HG03460 (cell line): ENCODE data around the gene TPSB2.
"Not testable (repeated sequence)": the region's sequence is repeated elsewhere in the genome, so short reads cannot be mapped to it uniquely, and the experiment has no call there.

ENCODE experiments used
- ATAC-seq: cut with Tn5 transposase; IDR thresholded peaks from one replicate; pipeline ENCODE4 v1.9.1; 2021; ENCODE audit not compliant: unreplicated experiment

TPSB2 gene

GRCh38 chr16:1230084-1230470 lies at the start of gene TPSB2:
TSS of gene TPSB2 (minus strand) at chr16:1230184. CDS start at chr16:1229951, 233 bp downstream.
- ATAC-seq = not testable (repeated sequence)

- no peak for ATAC-seq
Observed at GRCh38 chr16:1279081-1279944, 49.3 kb upstream of the TPSB2 start.

DNA sequence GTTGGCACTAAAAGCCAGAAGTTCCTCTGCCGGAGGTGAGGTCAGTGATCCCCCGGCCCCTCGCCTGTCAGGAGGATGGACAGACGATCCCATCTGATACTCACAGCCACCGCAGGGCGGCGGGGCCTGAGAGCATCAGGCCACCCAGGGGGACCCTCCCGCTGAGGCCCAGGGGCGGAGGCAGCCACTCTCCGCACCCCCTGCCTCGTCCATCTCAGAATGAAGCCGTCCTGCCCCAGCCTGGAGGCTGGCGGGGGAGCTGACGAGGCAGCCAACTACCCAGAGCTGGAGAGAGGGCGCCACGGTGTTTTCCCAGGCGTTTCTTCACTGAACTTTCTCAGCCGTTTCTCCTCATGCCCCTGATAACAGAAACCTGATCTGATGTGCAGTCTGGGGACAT lies 48.5 kb upstream of the TPSB2 start:
- ATAC-seq = no peak

DNA sequence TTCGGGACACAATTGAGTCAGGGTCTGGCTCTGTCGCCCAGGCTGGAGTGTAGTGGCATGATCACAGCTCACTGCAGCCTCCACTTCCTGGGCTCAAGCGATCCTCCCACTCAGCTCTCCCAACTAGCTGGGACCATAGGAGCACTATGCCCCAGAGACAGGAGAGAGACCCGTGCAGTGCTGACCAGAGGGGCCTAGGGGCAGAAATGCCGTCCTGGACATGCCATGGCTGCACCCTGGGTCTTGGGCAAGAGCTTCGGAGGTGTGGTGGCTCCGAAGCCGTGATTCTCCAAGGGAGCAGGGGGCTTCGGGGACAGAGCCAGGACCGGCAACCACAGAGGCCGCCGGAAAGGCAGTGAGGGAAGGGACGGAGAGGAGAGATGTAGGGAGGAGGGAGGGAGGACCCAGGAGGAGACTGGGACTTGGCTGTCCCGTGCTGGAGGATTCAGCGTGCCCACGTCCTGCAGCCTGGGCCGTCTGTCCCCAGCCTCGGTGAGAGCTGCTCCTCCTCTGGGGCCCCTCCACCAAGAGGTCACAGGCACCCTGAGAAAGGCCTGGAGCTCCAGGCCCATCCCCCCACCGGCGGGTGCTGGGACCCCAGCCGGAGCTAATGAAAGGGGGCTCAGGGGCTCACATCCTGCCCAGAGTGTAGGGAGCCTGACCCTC lies 47.8 kb upstream of the TPSB2 start:
- no peak for ATAC-seq

DNA sequence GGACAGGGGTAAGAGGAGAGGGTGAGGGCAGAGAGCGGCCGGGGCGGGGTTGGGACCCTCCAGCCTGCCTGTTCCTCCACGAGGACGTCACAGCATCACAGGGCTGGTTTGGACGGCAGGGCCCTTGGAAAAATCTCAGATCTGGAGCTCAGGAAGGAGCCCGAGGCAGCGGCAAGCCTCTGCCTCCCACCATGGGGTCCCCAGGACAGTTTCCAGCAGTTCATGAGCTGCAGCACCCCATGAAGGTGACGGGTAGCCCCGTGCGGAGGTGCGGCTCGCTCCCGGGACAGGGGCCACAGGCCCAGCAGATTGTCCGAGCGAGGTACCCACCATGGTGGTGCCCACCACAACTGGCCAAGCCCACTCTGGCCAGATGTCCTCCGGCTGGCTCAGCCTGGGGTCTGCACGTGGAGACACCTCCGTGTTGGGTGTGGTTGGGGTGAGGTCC lies 47.2 kb upstream of the TPSB2 start:
- no peak for ATAC-seq

DNA sequence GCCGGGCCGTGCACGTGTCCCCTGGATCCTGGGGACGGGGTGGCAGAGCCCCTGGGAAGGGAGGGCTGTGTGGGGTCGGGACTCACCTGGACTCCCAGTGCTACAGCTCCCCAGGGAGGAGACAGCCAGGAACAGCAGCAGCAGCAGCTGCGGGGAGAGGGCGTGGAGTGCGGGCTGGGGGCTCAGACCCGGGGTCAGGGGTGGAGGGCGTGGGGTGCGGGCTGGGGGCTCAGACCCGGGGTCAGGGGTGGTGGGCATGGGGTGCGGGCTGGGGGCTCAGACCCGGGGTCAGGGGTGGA lies 46.5 kb upstream of the TPSB2 start:
- ATAC-seq = no peak

- no peak for ATAC-seq
Observed at GRCh38 chr16:1275791-1276579, 46.0 kb upstream of the TPSB2 start.

DNA sequence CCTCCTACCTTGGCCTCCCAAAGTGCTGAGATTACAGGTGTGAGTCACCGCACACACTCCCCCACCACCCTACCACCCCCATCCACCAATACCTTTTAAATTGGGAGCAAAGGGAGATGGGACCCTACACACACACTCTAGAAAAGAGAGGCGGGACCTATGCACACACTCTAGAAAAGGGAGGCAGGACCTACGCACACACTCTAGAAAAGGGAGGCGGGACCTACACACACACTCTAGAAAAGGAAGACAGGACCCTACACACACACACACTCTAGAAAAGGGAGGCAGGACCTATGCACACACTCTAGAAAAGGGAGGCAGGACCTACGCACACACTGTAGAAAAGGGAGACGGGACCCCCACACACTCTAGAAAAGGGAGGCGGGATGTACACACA lies 44.8 kb upstream of the TPSB2 start:
- ATAC-seq = no peak

DNA sequence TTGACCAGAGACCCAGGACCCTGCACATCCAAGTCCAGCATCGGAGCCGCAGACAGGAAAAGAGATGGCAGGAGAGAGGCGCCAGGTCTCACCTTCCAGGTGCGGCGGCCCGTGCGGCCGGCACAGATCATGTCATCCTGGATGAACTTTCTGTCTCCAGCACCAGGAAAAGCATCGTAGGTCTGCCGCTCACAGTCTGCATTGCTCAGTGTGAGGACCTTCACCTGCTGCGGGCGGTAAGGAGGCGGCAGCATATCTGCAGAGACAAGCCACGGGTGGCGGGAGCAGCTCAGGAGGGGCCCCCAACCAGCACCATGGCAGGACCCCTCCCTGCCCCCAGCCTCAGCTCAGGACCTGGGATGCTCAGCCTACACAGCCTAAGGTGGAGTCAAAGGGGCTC lies 43.8 kb upstream of the TPSB2 start:
- no peak for ATAC-seq

DNA sequence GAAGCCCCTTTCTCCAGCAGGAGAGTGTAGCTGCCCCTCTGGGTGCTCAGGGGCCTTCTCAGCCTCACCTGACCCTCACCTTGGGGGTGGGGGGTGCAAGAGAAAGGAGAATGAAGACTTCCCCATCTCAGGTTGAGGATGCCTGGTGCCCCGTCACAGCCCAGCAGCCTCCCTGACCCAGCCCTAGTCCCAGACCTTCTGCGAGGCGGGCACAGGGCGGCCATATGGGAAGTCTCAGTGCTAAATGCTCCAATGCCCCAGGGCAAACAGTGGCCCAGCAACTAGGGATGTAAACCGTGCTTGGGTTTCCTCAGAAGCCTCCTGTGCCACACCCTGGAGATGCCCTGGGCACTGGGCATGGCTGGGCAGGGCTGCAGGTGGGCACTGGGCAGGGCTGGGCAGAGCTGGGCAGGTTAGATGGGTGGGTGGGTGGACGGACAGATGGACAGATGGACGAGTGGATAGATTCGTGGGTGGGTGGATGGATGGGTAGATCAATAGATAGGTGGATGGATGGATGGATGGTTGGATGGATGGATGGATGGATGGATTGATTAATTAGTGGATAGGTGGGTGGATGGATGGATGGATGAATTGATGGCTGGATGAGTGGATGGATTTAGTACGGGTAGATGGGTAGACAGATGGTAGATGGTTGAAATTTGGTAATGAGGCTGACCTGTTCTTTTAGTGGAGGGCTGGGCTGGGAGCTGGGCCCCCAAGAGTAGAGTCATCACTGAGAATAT lies 42.6 kb upstream of the TPSB2 start:
- no peak for ATAC-seq

DNA sequence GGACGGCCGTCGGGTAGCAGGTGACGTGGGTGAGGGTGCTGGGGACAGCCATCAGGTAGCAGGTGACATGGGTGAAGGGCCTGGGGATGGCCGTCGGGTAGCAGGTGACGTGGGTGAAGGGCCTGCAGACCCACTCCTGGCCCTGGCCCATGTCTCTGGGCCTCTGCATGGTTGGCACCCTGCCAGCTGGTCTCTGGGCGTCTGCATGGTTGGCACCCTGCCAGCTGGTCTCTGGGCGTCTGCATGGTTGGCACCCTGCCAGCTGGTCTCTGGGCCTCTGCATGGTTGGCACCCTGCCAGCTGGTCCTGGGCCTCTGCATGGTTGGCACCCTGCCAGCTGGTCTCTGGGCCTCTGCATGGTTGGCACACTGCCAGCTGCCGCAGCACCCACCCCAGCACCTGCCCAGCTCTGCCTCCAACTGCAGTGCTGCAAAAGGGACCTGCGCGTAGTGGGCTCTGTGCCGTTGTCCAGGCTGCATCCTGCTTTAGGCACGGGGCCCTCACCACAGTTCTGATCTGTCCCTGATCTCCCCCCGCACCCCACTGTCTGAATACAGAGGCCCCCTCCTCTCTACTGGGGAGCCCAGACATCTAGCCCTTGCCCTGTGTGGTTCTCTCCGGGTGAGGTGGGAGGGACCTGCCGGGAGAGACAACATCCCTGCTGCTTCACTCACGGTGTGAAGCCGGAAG lies 41.9 kb upstream of the TPSB2 start:
- not testable (repeated sequence) for ATAC-seq

DNA sequence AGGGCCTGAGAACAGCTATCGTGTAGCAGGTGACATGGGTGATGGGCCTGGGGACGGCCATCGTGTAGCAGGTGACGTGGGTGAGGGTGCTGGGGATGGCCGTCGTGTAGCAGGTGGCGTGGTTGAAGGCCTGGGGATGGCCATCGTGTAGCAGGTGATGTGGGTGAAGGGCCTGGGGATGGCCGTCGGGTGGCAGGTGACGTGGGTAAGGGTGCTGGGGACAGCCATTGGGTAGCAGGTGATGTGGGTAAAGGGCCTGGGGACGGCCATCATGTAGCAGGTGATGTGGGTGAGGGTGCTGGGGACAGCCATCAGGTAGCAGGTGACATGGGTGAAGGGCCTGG lies 41.4 kb upstream of the TPSB2 start:
- no peak for ATAC-seq

DNA sequence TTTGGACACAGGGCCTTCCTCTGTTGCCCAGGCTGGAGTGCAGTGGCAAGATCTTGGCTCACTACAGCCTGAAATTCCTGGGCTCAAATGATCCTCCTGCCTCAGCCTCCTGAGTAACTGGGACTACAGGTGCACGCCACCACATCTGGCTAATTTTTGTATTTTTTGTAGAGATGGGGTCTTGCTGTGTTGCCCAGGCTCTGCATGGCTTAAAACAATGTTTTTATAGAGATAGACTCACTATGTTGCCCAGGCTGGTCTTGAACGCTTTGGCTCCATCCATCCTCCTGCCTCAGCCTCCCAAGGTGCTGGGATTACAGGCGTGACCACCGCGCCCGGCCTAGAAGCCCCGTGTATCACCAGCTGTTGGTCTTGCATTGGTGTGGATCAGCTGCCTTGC lies 39.4 kb upstream of the TPSB2 start:
- ATAC-seq = not testable (repeated sequence)

DNA sequence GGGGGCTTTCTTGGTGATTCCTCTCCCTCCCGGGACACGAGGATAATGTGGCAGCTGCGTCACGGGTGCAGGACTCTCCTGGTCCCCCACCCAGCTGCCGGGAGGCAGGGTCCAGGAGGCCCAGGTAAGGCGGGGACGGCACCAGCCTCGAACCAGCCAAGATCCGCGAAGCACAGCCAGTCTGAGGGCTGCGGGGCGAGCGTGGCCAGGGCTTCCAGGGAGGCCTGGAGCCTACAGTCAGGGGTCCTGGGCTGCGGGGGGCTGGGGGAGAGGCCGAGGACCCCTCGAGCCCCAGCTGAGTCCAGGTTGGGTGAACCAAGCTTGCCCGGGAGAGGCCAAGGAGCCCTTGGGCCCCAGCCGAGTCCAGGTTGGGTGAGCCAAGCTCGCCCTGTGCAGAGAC lies 35.8 kb upstream of the TPSB2 start:
- ATAC-seq = no peak

- ATAC-seq = no peak
Observed at GRCh38 chr16:1265090-1265630, 35.2 kb upstream of the TPSB2 start.

DNA sequence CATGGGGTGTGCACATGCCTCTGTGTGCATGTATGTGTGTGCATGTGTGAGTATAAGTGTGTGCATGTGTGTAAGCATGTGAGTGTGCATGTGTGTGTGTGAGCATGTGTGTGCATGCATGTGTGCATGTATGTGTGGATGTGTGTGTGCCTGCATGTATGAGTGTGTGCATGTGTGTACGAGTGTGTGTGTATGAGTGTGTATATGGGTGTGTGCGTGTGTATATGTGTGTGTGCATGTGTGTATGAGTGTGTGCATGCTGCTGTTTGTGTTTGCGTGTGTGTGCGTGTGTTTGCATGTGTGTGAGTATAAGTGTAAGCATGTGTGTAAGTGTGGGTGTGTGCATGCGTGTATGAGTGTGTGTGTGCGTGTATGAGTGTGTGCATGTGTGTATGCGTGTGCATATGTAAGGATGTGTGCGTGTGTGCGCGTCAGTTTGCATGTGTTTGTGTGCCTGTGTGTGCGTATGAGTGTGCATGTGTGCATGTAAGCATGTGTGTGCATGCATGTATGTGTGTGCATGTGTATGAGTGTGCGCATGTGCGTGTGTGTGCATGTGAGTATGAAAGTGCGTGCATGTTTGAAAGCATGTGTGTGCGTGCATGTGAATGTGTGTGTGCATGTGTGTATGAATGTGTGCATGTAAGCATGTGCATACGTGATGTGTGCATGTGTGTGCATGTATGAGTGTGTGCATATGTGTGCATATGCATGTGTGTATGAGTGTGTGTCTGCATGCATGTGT lies 34.5 kb upstream of the TPSB2 start:
- no peak for ATAC-seq

GRCh38 chr16:1263591-1264344 lies 33.8 kb upstream of the TPSB2 start:
- no peak for ATAC-seq

DNA sequence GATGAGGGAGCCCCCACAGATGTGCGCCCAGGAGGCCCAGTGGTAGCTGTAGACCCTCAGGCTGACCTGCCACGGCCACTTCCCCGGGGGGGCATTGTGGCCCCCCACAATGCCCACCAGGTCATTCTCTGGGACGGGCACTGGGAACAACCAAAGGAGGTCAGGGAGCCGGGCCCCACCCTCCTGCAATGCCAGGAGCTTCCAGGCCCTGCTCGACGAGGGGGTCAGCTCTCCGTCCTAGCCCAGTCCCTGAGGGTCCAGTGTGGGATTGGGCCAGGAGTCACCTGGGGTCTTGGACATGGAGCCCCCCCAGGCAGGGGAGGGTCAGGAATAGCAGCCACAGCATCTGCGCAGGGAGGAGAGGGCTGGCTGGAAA lies 32.9 kb upstream of the TPSB2 start:
- no peak for ATAC-seq
